Tibial nerve (tissue), 4 donors: ENCODE results near the gene GNG12. TPM values are rescaled to one million over a fixed set of nuclear protein-coding genes. Genes with fewer than 3 reads are reported as not detected.

ENCODE experiments used
- DNase-seq, 2 donors: peaks; one replicate each; pipeline ENCODE4 v3.0.0-alpha.2; 2019; ENCODE audit warnings: low spot score in 2 of 2
- H3K27ac ChIP-seq, 4 donors: fragments of 200-600 bp; sonication (generic) in 3 of 4; one replicate each; pipeline ENCODE4 v1.5.1; 2017 to 2019; ENCODE audit warnings: mild to moderate bottlenecking in 1 of 4
- H3K27me3 ChIP-seq, 2 donors: fragments of 200-600 bp; sonication (generic) in 1 of 2; one replicate each; pipeline versions ENCODE4 v1.5.1 to v1.6.0; 2017 to 2019
- H3K36me3 ChIP-seq, 3 donors: fragments of 200-600 bp; sonication (generic); one replicate each; pipeline ENCODE4 v1.5.1; 2018 to 2019
- H3K4me1 ChIP-seq, 4 donors: fragments of 200-600 bp; sonication (generic) in 3 of 4; one replicate each; pipeline ENCODE4 v1.5.1; 2017 to 2019
- H3K4me3 ChIP-seq, 4 donors: fragments of 200-600 bp; sonication (generic) in 3 of 4; one replicate each; pipeline ENCODE4 v1.5.1; 2017 to 2019; ENCODE audit warnings: mild to moderate bottlenecking in 1 of 4, moderate library complexity in 1 of 4
- H3K9me3 ChIP-seq, 4 donors: fragments of 200-600 bp; sonication (generic) in 3 of 4; one replicate each; pipeline ENCODE4 v1.5.1; 2017 to 2019
- CTCF ChIP-seq, 5 experiments: fragments of 200-600 bp in 3 of 5; fragments of 450-650 bp in 2 of 5; sonication (generic) in 3 of 5; IDR thresholded peaks; one replicate each; pipeline ENCODE4 v1.5.1; 2016 to 2019; ENCODE audit warnings: antibody characterized with exemption in 5 of 5, mild to moderate bottlenecking in 3 of 5, moderate library complexity in 2 of 5
- EP300 ChIP-seq, 2 donors: sonication (generic); formaldehyde crosslinking; IDR thresholded peaks; one replicate each; pipeline ENCODE4 v1.6.1; 2017; ENCODE audit warnings: antibody characterized with exemption in 2 of 2, mild to moderate bottlenecking in 1 of 2
- POLR2A ChIP-seq, 2 donors: fragments of 450-650 bp; IDR thresholded peaks; one replicate each; pipeline ENCODE4 v1.6.1; 2017; ENCODE audit warnings: antibody characterized with exemption in 2 of 2, mild to moderate bottlenecking in 2 of 2, moderate library complexity in 2 of 2
- WGBS, 2 donors: methylation state at CpG; one replicate each; pipeline ENCODE4 v1.1.5; 2018; 5-methylcytosine and 5-hydroxymethylcytosine counted together
- total RNA-seq, 4 donors: library from RNA; depleted of rRNA; stranded (reverse); fragments of >200 nt; gene quantifications; one replicate each; pipeline ENCODE4 v1.1.0, GENCODE V29; 2016

GNG12 gene
- total RNA-seq, 4 donors from 2014 or later = 55.9 to 71.8 (median 68.4) TPM

GRCh38 chr1:67817319-67817718 is 15.9 kb downstream of the GNG12 start:
- no peak for DNase-seq
- no peaks in the 10 kb centered on the region for H3K9me3 ChIP-seq
- H3K4me1 ChIP-seq = peaks cover 0 to 82% (median 18%) of the 10 kb centered on the region in 4 donors
- TF ChIP-seq POLR2A (IDR thresholded peaks at IDR 0.05) (no peak), EP300 (IDR thresholded peaks at IDR 0.05) (no peak), CTCF (IDR thresholded peaks at IDR 0.05) (no peak)
- WGBS, 2 donors = 68 to 72% methylated on average over 1 of the region's 1 CpG
- H3K27me3 ChIP-seq = no peaks in the 10 kb centered on the region
- no peaks in the 10 kb centered on the region for H3K36me3 ChIP-seq
- no peak overlapping the region for H3K4me3 ChIP-seq
- H3K27ac ChIP-seq = peak overlapping the region in 2 of 4 donors; percentile 10 to 34

- no peak for DNase-seq
- no peaks in the 10 kb centered on the region for H3K36me3 ChIP-seq
- 93 to 94% methylated on average over 6 of the region's 6 CpGs for whole genome bisulfite sequencing, 2 donors
- H3K4me3 ChIP-seq = no peak overlapping the region
- TF ChIP-seq POLR2A (IDR thresholded peaks at IDR 0.05) (no peak), CTCF (IDR thresholded peaks at IDR 0.05) (no peak), EP300 (IDR thresholded peaks at IDR 0.05) (no peak)
- H3K27ac ChIP-seq = peak overlapping the region in 3 of 4 donors; percentile 34 to 83 (median 76)
- no peaks in the 10 kb centered on the region for H3K9me3 ChIP-seq
- H3K4me1 ChIP-seq = peaks cover 0 to 90% (median 21%) of the 10 kb centered on the region in 4 donors
- H3K27me3 ChIP-seq = no peaks in the 10 kb centered on the region
Observed at GRCh38 chr1:67816506-67816905, 16.8 kb downstream of the GNG12 start.

- Histone ChIP-seq H3K9me3 (no peaks in the 10 kb centered on the region), H3K4me3 (no peak overlapping the region), H3K4me1 (peaks cover 0 to 89% (median 22%) of the 10 kb centered on the region in 4 donors), H3K36me3 (no peaks in the 10 kb centered on the region), H3K27me3 (no peaks in the 10 kb centered on the region), H3K27ac (peak overlapping the region in 3 of 4 donors; percentile 63 to 83 (median 76))
- DNase-seq = no peak
- 87% methylated on average over 7 of the region's 7 CpGs for WGBS, 2 donors
- no peak for TF ChIP-seq POLR2A (IDR thresholded peaks at IDR 0.05)
- TF ChIP-seq CTCF (IDR thresholded peaks at IDR 0.05) = no peak
- TF ChIP-seq EP300 (IDR thresholded peaks at IDR 0.05) = no peak
Observed at GRCh38 chr1:67816095-67816475, 17.2 kb downstream of the GNG12 start.

GRCh38 chr1:67815303-67816094 is 17.8 kb downstream of the GNG12 start:
- H3K9me3 ChIP-seq = no peaks in the 10 kb centered on the region
- no peak overlapping the region for H3K4me3 ChIP-seq
- 70 to 72% methylated on average over 16 to 17 of the region's 17 CpGs for WGBS, 2 donors
- H3K4me1 ChIP-seq = peaks cover 0 to 84% (median 22%) of the 10 kb centered on the region in 4 donors
- no peaks in the 10 kb centered on the region for H3K27me3 ChIP-seq
- H3K36me3 ChIP-seq = no peaks in the 10 kb centered on the region
- TF ChIP-seq EP300 (IDR thresholded peaks at IDR 0.05) (no peak), POLR2A (IDR thresholded peaks at IDR 0.05) (no peak), CTCF (IDR thresholded peaks at IDR 0.05) (no peak)
- DNase-seq = no peak
- peak overlapping the region in 3 of 4 donors; percentile 63 to 83 (median 76) for H3K27ac ChIP-seq

GRCh38 chr1:67814121-67814772 is 19.0 kb downstream of the GNG12 start:
- peaks cover 0 to 75% (median 22%) of the 10 kb centered on the region in 4 donors for H3K4me1 ChIP-seq
- 19 to 24% methylated on average over 3 of the region's 3 CpGs for WGBS, 2 donors

More at GRCh38 chr1:67814121-67814772, 19.0 kb downstream of the GNG12 start:
- H3K27ac ChIP-seq = peak overlapping the region; percentile 24 to 83 (median 70)
- DNase-seq = no peak
- TF ChIP-seq POLR2A (IDR thresholded peaks at IDR 0.05) (no peak), CTCF (IDR thresholded peaks at IDR 0.05) (no peak), EP300 (IDR thresholded peaks at IDR 0.05) (peak in 1 of 2 donors; percentile 29)
- H3K9me3 ChIP-seq = no peaks in the 10 kb centered on the region
- H3K4me3 ChIP-seq = no peak overlapping the region
- no peaks in the 10 kb centered on the region for H3K27me3 ChIP-seq
- H3K36me3 ChIP-seq = no peaks in the 10 kb centered on the region
